K562 (cell line): ENCODE data around the gene FAM53A. TPM values are rescaled to one million over a fixed set of nuclear protein-coding genes. Genes with fewer than 3 reads are reported as not detected.

ENCODE experiments used
- AFF4 ChIP-seq: sonication (generic); formaldehyde crosslinking; IDR thresholded peaks from 2 replicates; pipeline ENCODE4 v1.8.0; 2023; ENCODE audit warnings: mild to moderate bottlenecking, missing genetic modification reagents
- CREB3 ChIP-seq: fragments of 450-650 bp; conservative IDR thresholded peaks from 2 replicates; pipeline ENCODE4 v1.6.1; 2016; ENCODE audit warnings: missing genetic modification characterization, low read depth, mild to moderate bottlenecking, missing compliant biosample characterization, moderate library complexity
- CTCFL ChIP-seq: IDR thresholded peaks from 2 replicates; pipeline ENCODE4 v1.6.1; 2011; ENCODE audit warnings: borderline replicate concordance, low read depth, mild to moderate bottlenecking, moderate library complexity, low read length; ENCODE audit not compliant: insufficient read depth, poor library complexity, severe bottlenecking
- FUS ChIP-seq: fragments of 200-400 bp; formaldehyde crosslinking; optimal IDR thresholded peaks from 2 replicates; pipeline ENCODE3; 2017; ENCODE audit warnings: low read depth, low read length
- L3MBTL2 ChIP-seq: fragments of 450-650 bp; IDR thresholded peaks from 2 replicates; pipeline ENCODE4 v1.6.1; 2016; ENCODE audit warnings: mild to moderate bottlenecking, moderate library complexity
- MBD2 ChIP-seq: sonication (generic); IDR thresholded peaks from 2 replicates; pipeline ENCODE4 v1.6.1; 2016; ENCODE audit warnings: low read depth, borderline replicate concordance
- NKRF ChIP-seq: fragments of 450-650 bp; IDR thresholded peaks from 2 replicates; pipeline ENCODE4 v1.6.1; 2016; ENCODE audit warnings: borderline replicate concordance
- STAT6 ChIP-seq: sonication (generic); formaldehyde crosslinking; IDR thresholded peaks from 2 replicates; pipeline ENCODE4 v1.8.1; 2023; ENCODE audit warnings: mild to moderate bottlenecking, missing genetic modification reagents
- YY1 ChIP-seq, 3 experiments: IDR thresholded peaks; 2 replicates each; pipeline ENCODE4 v1.6.1; 2011; ENCODE audit warnings: low read length in 2 of 3, mild to moderate bottlenecking in 2 of 3, moderate library complexity in 2 of 3, borderline replicate concordance in 1 of 3, control low read depth in 1 of 3, low read depth in 1 of 3; ENCODE audit not compliant: insufficient read depth in 3 of 3, insufficient replicate concordance in 2 of 3, control insufficient read depth in 1 of 3, insufficient read length in 1 of 3; ENCODE audit errors: extremely low read depth in 1 of 3
- ZBTB7A ChIP-seq: IDR thresholded peaks from 2 replicates; pipeline ENCODE4 v1.6.1; 2011; ENCODE audit warnings: low read depth, mild to moderate bottlenecking, low read length, moderate library complexity, borderline replicate concordance; ENCODE audit not compliant: control insufficient read depth
- ZNF12 ChIP-seq: sonication (generic); formaldehyde crosslinking; IDR thresholded peaks from 2 replicates; pipeline ENCODE4 v1.4.0; 2020; ENCODE audit warnings: mild to moderate bottlenecking, missing genetic modification reagents
- ZNF217 ChIP-seq: sonication (generic); formaldehyde crosslinking; IDR thresholded peaks from 2 replicates; pipeline ENCODE4 v1.8.0; 2022; ENCODE audit warnings: mild to moderate bottlenecking, missing genetic modification reagents
- ZNF41 ChIP-seq: fragments of 250-450 bp; sonication (Bioruptor Pico); conservative IDR thresholded peaks from 2 replicates; pipeline ENCODE4 v1.4.0; 2020; ENCODE audit warnings: mild to moderate bottlenecking
- polyA plus RNA-seq, 8 experiments: library from polyadenylated mRNA; depleted of rRNA in 4 of 8; stranded (reverse) in 5 of 8; unstranded in 3 of 8; fragments of >200 nt; fragmentation: Nextera tagmentation in 2 of 8; fragmentation: Illumina TruSeq in 1 of 8; extraction: Ambion mirVana in 2 of 8; extraction: Trizol in 1 of 8; gene quantifications; 2 replicates each; pipeline versions ENCODE4 v1.2.1 to v1.2.3, GENCODE V29; 2011 to 2014; ENCODE audit warnings: inconsistent platforms in 1 of 8, missing spikeins in 1 of 8
- total RNA-seq, 7 experiments: library from RNA; depleted of rRNA in 6 of 7; stranded (reverse); fragments of >200 nt in 6 of 7; fragmentation: Illumina TruSeq in 2 of 7; extraction: Trizol in 2 of 7; gene quantifications; 2 replicates each; pipeline versions ENCODE4 v1.2.1 to v1.2.3, GENCODE V29; 2011 to 2021; ENCODE audit warnings: low replicate concordance in 1 of 7

FAM53A gene
- total and polyA plus RNA-seq, 9 of the 15 experiments (the other 6 are each of a cell fraction or from before 2014, with no cell fraction given) = 0.53 to 2.7 (median 1.4) TPM; not detected in 2

- TF ChIP-seq STAT6 (CRISPR knock-in tag) = peak; percentile 39; the same call in 1 of the 2 replicates
- peak; percentile 90 for TF ChIP-seq AFF4 (CRISPR knock-in tag)
- TF ChIP-seq YY1 (IDR thresholded peaks at IDR 0.05; ENCODE audit: borderline replicate concordance in 1 of 3, control insufficient read depth in 1 of 3, extremely low read depth in 1 of 3, insufficient read depth in 3 of 3, insufficient read length in 1 of 3, insufficient replicate concordance in 2 of 3, low read depth in 1 of 3, low read length in 2 of 3) = peak in 2 of 3 experiments; percentile 16 to 25
- no peak for TF ChIP-seq CTCFL
- no peak for TF ChIP-seq CREB3
- TF ChIP-seq MBD2 = no peak; the same call in none of the 2 replicates
- TF ChIP-seq ZNF12 = no peak
- peak; percentile 99 for TF ChIP-seq L3MBTL2
- TF ChIP-seq FUS = peak; percentile 74
- peak; percentile 98 for TF ChIP-seq NKRF
- TF ChIP-seq ZNF217 (CRISPR knock-in tag) = no peak
- peak; percentile 22; the same call in 1 of the 2 replicates for TF ChIP-seq ZBTB7A
- no peak for TF ChIP-seq ZNF41 (CRISPR knock-in tag)
Observed at GRCh38 chr4:1712216-1713002, 28.3 kb upstream of the FAM53A start, which contains the start of gene SLBP (continued).
